HepG2 (cell line): ENCODE results near the gene ZNF582. TPM values are rescaled to one million over a fixed set of nuclear protein-coding genes. Genes with fewer than 3 reads are reported as not detected.

Experiments
- BATF2 ChIP-seq: sonication (generic); formaldehyde crosslinking; IDR thresholded peaks from 2 replicates; pipeline ENCODE4 v1.8.0; 2022; ENCODE audit warnings: mild to moderate bottlenecking, missing genetic modification reagents, moderate library complexity
- ERF ChIP-seq: IDR thresholded peaks from 2 replicates; pipeline ENCODE4 v1.6.1; 2018; ENCODE audit warnings: missing biosample characterization, missing genetic modification reagents
- KLF9 ChIP-seq: IDR thresholded peaks from 2 replicates; pipeline ENCODE4 v1.6.1; 2016; ENCODE audit warnings: low read depth
- MAX ChIP-seq: IDR thresholded peaks from 2 replicates; pipeline ENCODE4 v1.6.1; 2012; ENCODE audit warnings: inconsistent platforms
- MLXIP ChIP-seq: sonication (generic); formaldehyde crosslinking; IDR thresholded peaks from 2 replicates; pipeline ENCODE4 v1.9.0; 2021; ENCODE audit warnings: missing genetic modification reagents, borderline replicate concordance
- NFYC ChIP-seq: IDR thresholded peaks from 2 replicates; pipeline ENCODE4 v1.6.1; 2016; ENCODE audit warnings: missing genetic modification reagents, missing compliant biosample characterization
- U2AF2 ChIP-seq: fragments of 200-400 bp; formaldehyde crosslinking; IDR thresholded peaks from 2 replicates; pipeline ENCODE4 v1.6.1; 2017; ENCODE audit warnings: low read depth, mild to moderate bottlenecking, low read length
- ZBTB40 ChIP-seq, 2 experiments: fragments of 450-650 bp in 1 of 2; sonication (generic) in 1 of 2; formaldehyde crosslinking in 1 of 2; IDR thresholded peaks; 2 replicates each; pipeline versions ENCODE4 v1.6.1 to v1.8.0; 2016 to 2022; ENCODE audit warnings: antibody characterized with exemption in 1 of 2, mild to moderate bottlenecking in 1 of 2, missing genetic modification reagents in 1 of 2
- ZFP90 ChIP-seq: sonication (generic); formaldehyde crosslinking; IDR thresholded peaks from 2 replicates; pipeline ENCODE4 v1.8.0; 2022; ENCODE audit warnings: missing genetic modification reagents, mild to moderate bottlenecking, inconsistent platforms, borderline replicate concordance
- ZNF281 ChIP-seq: sonication (generic); formaldehyde crosslinking; IDR thresholded peaks from 2 replicates; pipeline ENCODE4 v1.4.0; 2020; ENCODE audit warnings: missing genetic modification reagents, borderline replicate concordance
- ZNF776 ChIP-seq: sonication (generic); formaldehyde crosslinking; IDR thresholded peaks from 2 replicates; pipeline ENCODE4 v1.4.0; 2020; ENCODE audit warnings: mild to moderate bottlenecking, missing genetic modification reagents
- polyA plus RNA-seq, 8 experiments: library from polyadenylated mRNA; depleted of rRNA in 3 of 8; stranded (reverse) in 7 of 8; unstranded in 1 of 8; fragments of >200 nt; fragmentation: Illumina TruSeq in 4 of 8; extraction: Trizol in 4 of 8; gene quantifications; 2 replicates each; pipeline versions ENCODE4 v1.2.1 to v1.2.3, GENCODE V29; 2011 to 2016; ENCODE audit warnings: low read depth in 4 of 8, missing spikeins in 1 of 8, mixed read lengths in 1 of 8; ENCODE audit not compliant: insufficient read depth in 1 of 8
- total RNA-seq, 5 experiments: library from RNA; depleted of rRNA; stranded (reverse); fragments of >200 nt; fragmentation: Illumina TruSeq; extraction: Trizol; gene quantifications; 2 replicates each; pipeline ENCODE4 v1.2.3, GENCODE V29; 2016; ENCODE audit warnings: low read depth in 1 of 5

ZNF582 gene
- total and polyA plus RNA-seq, 2 of the 13 experiments (the other 11 are each of a cell fraction or from before 2014, with no cell fraction given): 0.83 to 1.6 TPM

GRCh38 chr19:56403764-56404704, 10.7 kb upstream of the ZNF582 start, which contains the start of gene ZNF583 (continued):
- no peak for TF ChIP-seq NFYC (CRISPR knock-in tag)
- TF ChIP-seq ERF (CRISPR knock-in tag): 0 out of 2 replicates have a peak, but pooled peaks have one; percentile 13
- peak; percentile 72; the same call in 1 of the 2 replicates for TF ChIP-seq MAX
- peak; percentile 54; the same call in 1 of the 2 replicates for TF ChIP-seq ZNF776
- no peak for TF ChIP-seq ZNF281
- no peak for TF ChIP-seq BATF2
- no peak for TF ChIP-seq MLXIP (CRISPR knock-in tag)
- TF ChIP-seq ZFP90: no peak; the same call in none of the 2 replicates
- no peak for TF ChIP-seq U2AF2
- TF ChIP-seq ZBTB40 (IDR thresholded peaks at IDR 0.05): 0 out of 2 replicates have a peak, but pooled peaks have one; percentile 7
- TF ChIP-seq ZBTB40 (CRISPR knock-in tag; IDR thresholded peaks at IDR 0.05): no peak
- no peak for TF ChIP-seq KLF9
